HEK293 (cell line): ENCODE results near the gene CACNA2D4.

ENCODE experiments used
- RBAK ChIP-seq: fragments of 450-650 bp; formaldehyde crosslinking; IDR thresholded peaks from 2 replicates; pipeline ENCODE4 v1.5.1; 2016; ENCODE audit warnings: missing biosample characterization, missing genetic modification characterization
- TF ChIP-seq, protein P1 (sequence below): fragments of 450-650 bp; formaldehyde crosslinking; IDR thresholded peaks from 2 replicates; pipeline ENCODE4 v1.5.1; 2016; ENCODE audit warnings: missing biosample characterization, missing genetic modification characterization

DNA sequence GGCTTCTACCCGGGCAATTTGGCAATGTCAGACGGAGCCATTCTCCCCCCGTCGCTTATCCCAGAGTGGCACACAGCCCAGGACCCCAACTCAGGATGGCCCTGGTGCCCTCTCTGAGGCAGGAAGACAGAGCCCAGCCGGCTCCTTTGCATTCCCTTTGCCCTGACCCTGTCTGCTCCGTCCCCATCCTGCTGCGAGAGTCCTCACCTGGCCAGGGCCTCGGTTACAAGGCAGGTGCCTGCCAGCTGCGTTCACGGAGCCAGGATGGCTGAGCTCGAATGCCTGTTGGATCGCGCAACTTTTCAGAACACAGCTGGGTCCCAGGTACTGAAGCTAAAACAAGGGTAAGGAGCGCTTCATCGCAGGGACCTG lies 79.5 kb downstream of the CACNA2D4 start:
- TF ChIP-seq, protein P1, sequence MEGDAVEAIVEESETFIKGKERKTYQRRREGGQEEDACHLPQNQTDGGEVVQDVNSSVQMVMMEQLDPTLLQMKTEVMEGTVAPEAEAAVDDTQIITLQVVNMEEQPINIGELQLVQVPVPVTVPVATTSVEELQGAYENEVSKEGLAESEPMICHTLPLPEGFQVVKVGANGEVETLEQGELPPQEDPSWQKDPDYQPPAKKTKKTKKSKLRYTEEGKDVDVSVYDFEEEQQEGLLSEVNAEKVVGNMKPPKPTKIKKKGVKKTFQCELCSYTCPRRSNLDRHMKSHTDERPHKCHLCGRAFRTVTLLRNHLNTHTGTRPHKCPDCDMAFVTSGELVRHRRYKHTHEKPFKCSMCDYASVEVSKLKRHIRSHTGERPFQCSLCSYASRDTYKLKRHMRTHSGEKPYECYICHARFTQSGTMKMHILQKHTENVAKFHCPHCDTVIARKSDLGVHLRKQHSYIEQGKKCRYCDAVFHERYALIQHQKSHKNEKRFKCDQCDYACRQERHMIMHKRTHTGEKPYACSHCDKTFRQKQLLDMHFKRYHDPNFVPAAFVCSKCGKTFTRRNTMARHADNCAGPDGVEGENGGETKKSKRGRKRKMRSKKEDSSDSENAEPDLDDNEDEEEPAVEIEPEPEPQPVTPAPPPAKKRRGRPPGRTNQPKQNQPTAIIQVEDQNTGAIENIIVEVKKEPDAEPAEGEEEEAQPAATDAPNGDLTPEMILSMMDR (tag by site-specific recombination): no peak
- no peak for TF ChIP-seq RBAK
